Left forelimb (tissue), 1 donor: ENCODE data around the gene SPA17.

ENCODE experiments used
- DNase-seq: peaks from one replicate; pipeline ENCODE4 v3.0.0-alpha.2; 2018; ENCODE audit warnings: low spot score

Gene SPA17

DNA sequence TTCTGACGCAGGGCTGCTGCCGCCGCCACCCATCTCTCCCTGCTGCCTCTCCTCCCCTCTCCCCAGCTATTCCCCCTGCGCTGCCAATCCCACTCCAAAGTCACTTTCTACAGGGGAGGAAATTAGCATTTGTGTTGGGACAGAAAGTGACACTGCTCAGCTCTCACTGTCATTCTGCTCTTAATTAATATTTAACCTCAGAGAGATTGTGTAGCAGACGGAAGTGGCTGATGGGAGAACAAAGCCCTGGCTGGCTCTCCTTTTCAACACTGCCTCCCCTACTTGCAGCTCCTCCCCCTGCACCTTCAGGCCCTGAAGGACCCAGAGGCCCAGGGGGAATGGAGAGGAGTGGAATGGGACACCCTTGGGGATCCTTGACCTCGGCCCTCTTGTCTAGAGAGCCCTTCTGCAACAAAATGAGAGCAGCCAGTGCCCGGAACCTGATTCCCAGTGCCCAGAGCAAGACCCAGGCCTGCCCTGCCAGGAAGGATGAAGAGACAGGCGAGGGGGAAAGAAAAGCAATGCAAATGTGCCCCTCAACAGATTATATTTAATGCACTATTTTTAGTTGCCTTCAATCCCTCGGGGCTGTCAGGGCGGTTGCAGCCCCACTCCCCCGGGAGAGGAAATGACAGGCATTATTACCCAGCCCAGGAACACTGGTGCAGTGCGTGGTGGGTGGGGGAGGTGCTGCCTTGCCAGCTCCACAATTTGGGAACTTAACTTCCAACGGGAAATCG is 51.4 kb downstream of the SPA17 start:
- DNase-seq = no peak

DNA sequence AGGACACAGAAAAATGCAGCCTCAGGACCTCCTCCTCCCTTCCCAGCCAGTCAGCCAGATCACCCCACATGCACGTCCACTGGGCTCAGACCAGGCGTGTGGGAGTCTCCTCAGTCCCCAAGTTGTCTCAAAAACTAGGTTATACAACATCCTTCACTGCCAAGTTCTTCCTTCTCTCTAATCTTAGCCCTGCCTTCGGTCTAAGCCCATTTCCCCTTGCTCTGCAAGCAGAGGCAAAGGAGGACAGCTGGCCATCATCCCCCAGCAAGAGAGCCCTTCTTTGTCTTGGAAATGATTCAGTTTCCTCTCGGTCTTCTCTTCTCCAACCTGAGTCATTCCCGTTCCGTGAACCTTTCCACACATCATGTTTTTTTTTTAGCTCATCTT is 52.0 kb downstream of the SPA17 start:
- DNase-seq = no peak

DNA sequence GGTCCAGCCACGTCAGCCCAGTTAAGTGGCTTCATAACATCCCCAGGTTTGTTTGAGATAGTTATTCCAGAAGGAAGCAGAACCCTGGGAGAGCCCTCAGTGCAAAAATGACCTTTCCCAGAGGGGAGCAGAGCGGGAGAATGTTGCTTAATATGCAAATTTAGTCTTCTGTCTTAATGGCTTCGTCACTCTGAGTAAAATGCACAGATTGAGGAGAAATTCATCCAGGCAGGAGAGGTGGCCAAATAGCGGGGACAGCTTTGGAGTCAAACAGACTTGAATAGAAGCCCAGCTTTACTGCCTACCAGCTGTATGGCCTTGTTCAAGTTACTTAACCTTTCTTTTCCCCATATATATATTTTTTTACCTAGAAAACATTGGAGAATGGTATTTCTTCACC is 53.8 kb downstream of the SPA17 start:
- no peak for DNase-seq

DNA sequence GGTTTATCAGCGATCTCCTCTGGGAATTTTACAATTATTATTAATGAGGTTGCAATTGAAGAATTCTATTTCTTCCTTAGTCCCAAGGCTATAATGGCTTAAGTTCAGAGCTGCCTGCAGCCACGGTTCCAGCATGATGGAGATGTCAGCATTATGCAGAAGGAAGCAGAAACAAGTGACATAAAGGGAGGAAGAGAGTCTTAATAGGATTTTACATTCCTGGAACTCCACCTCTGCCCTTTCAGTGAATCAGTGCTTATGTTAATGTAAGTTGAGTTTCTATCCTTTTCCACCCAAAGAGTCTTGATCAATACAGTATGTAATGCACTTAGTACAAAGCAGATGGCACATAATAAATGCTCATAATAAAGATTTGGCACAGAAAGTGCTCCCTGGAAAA is 54.4 kb downstream of the SPA17 start:
- no peak for DNase-seq

DNA sequence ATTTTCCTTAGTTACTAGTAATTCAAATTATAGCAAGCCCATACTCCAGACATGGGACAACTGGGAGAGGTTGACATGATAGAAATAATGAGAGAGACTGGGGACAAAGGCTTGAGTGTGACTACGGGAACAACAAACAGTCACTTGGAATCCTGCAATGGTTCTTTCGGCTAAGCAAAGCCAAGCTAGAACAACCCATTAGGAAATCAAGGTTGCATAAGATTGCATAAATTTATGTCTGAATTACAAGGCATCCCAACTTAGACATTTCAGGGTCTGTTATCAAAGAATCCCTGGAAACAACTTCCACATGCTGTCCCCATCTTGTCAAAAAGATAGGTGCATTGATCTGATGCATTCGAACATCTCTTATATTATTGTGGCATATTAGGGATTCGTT is 55.9 kb downstream of the SPA17 start:
- DNase-seq = no peak

DNA sequence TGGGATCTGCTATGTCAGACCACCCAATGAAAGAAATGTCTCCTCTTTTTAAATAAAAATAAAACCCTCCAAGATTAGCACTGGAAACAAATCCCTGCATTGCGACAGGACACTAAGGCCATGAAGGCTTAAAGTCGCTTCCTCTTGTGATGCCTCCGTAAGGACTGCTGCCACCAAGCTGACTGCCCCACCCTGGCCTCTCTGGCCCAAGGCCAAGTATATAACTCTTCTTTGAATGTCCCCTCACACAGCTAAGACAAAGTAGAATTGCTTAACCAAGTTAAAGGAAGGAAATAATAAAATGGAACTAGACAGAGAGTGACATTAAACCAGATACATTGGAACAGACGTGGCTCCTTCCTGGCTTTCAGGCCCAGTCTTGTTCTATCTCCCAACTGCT is 58.5 kb downstream of the SPA17 start:
- no peak for DNase-seq

DNA sequence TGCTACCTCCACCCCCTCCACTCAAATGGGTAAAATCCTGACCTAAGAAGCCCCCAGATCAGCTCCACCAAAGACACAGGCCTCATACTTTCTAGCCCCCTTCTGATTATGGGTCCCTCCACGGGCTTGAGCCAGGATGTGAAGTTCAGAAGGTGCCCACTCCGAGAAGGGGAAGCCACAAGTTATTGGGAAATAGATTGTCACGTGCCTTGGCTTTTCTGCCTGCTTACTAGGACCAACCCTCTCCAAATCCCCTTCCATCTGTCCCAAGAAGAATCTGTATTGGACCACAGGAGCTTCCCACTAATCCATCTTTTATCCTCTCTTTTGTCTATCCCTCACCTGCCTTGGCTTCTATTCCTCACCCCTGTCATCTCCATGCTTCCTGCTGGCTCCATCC is 63.0 kb downstream of the SPA17 start:
- no peak for DNase-seq

DNA sequence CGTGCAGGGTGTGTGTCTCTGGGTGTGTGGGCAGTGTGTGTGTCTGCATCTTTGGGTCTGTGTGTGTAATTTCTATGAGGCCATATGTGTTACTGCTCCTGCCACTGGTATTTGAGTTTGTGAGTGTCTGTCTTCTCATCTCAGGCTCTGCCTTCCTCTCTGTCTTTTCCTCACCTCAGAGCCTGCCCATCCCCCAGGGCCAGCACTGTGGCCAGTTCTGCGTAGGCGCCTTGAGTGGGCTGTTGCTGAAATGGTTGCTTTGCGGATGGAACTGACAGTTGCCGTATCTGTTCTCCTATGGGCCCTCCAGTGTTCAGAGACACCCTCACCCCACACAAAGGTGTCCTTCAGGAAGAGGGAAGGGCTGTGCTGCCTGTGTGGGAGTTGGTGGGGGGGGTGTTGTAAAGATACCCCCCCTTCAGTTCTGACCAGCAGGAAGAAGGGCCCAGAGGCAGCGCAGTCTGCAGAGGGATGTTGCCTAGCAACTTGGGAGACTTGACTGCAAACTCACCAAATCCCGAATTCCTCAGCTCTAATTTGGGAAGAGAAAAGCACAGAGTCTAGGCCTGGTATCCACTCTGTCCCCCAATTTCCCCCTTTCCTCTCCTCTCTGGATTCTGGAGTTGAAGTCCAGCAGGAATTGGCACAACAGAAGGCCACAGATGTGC is 64.1 kb downstream of the SPA17 start:
- DNase-seq = no peak

DNA sequence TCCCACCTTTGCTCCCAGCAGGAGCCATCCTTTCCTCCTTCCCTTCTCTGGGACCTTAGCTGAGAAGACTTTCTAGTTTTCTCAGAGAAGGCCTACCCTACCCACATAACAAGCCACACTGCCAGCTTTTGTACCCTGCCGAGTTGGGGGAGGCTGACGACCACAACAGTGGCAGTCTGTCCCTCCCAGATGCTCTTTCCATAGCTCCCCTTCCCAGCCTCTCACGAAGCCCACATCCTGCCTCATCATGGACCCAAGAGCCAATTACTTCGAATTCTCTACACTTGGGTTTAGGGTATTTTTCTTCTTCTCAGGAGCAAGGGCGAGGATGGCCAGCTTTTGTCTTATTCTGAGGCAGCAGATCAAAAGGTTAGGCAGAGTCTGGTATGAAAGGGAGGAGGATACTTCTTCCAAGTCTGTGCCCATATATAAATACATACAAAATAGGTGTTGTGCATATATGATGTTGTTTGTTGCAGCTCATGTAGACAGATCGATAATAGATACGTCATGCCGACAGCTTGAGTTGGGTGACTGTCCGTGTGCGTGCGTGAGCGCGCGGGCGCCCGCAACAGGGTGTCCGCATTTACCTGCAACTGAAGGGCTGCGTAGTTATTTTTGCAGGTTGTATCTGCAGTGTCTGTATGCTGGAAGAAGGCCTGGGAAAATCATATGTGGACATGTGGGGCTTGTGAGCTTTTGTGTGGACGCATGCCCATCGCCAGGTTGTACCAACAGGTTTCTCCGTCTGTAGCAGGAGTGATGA is 65.2 kb downstream of the SPA17 start:
- DNase-seq = no peak

DNA sequence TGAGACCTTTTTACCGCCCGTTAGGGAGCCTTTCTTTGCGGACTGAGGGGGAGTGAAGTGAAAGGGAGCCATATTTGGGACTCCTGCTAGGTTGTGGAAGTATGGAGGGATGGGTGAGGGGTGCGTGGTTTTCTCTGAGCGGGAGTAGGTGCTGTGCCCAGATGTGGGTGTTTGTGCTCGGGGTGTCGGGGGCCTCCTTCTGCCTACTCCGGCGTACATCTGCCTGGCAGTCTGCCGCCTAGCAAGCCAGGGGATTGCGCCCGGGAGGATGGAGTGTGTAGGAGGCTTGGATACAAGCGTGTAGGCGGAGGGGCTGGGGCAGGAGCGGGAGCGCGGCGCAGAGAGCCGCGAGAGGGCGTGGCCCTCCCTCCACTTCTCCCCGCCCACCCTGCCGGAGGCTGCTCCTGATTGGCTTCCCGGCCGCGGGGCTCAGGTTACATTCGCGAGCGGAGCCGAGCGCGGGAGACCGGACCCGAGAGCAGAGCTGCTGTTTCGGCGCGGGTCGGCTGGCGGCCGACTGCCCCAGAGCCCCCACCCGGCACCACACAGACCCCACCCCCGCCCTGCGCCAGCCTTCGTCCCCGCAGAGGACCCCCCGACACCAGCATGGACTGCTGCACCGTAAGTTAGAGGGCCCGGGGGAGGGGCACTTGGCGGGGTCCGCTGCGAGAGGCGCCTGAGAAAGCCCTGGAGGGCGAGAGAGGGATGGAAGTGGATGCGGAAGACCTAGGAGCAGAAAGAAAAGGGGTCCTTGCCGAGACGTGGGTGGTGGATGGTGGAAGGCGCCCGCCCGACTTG is 66.0 kb downstream of the SPA17 start, which contains the start of gene NRGN:
TSS of gene NRGN (plus strand) at position 464 of the 798 bp plus-strand sequence. CDS start at position 607, 143 bp downstream.
- peak; percentile 93 for DNase-seq

DNA sequence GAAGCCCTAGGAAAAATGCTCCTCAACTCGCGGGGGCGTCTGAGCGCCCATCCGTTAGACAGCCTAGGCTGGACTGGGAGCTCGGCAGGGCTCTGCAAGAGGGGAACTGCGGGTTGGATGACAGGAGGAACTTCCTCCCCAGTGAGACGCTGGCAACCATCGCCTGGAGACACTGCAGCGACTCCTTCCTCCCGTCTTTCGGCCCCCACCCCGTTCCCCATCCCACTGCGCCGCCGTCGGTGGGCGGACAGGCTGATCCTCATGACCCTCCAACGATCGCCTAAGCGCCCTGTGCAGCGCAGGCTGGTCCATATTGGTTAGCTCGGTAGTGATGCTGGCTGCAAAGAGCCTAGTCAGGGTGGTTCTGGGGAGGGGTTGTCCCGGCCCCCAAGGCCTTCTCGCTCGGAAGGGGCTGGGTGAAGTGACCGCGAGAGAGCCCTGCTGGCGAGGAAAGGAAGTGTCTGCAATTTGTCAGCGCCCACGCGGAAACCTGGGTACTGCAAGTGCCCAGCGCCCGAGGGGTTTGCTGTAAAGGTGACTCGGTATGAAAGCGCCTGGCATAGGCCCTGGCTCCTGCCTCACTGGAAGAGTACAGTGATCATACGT is 66.7 kb downstream of the SPA17 start:
- no peak for DNase-seq

DNA sequence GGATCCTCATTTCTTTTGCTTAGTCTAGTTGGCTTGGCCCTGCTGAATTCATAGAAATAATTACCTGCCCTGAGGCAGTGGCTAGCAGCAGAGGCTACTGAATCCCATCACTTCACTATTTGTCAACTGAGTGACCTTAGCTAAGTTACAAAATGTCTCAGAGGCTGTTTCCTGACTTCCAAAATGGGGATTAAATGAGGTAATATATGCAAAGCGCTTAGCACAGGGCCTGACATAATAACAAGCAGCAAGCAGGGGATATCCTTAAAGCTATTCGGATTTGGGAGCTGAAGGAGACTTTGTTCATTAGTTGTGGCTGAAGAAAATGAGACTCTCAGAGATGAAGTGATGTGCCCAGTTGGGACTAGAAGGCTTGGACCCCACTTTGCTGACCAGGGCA is 68.9 kb downstream of the SPA17 start:
- no peak for DNase-seq

DNA sequence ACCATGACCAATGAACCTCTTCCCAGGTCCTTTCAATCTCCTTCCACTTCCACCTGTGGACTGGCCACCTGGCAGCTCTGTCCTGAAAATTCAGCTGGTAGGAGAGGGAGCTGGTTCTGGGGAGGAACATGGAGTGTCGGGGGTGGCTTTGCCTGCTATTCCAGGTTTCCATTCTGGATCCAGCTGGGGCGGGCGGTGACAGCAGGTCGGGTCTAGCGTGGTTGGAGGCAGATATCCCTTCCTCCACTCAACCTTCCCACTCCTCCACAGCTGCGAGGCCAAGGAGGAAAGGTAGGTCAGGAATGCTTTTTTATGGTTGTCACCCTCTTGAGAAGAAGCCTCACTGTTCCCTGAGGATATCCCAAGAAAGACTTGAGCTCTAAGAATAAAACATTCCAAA is 69.3 kb downstream of the SPA17 start:
- no peak for DNase-seq

DNA sequence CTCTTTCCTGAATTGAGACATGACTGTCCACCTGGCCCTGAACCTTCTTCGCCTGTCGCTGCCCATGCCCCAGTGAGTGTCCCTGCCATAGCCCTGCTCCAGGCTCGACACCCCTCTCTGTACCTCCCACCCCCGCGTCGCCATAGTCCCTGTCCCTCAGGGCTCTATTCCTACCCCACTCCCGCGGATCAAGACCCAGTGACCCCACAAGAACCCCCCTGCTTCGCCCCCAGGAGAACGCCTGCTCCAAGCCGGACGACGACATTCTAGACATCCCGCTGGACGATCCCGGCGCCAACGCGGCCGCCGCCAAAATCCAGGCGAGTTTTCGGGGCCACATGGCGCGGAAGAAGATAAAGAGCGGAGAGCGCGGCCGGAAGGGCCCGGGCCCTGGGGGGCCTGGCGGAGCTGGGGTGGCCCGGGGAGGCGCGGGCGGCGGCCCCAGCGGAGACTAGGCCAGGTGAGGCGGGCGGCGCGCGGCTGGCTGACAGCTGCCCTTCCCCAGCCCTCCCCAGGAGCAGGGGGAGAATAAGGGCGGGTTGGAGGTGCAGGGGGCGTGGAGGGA is 71.6 kb downstream of the SPA17 start:
- DNase-seq = no peak

DNA sequence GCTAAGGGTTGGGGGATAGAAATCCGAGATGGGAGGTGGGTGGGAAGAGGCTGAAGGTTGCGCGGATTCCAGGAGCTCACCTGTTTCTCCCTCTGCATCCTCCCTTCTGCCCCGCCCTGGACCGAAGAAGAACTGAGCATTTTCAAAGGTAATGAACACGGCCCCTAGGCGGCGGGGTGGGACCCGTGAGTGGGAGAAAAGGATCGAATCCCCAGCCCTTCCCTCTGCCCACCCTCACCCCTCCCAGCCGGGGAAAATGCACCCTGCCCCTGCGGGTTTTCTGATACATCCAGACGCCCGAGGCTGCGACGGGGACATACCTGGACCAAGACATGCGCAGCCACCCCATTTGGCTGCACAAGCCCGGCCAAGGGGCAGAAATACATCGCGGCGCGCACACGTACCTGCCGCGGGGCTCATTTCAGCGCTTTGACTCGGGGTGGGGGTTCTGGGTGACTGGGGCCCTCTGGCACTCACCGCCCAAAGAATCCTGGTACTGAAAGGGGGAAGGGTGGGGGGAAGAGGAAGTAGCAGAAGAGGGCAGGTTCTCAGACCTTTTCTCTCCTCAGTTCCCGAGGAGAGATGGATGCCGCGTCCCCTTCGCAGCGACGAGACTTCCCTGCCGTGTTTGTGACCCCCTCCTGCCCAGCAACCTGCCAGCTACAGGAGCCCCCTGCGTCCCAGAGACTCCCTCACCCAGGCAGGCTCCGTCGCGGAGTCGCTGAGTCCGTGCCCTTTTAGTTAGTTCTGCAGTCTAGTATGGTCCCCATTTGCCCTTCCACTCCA is 72.3 kb downstream of the SPA17 start:
- no peak for DNase-seq

DNA sequence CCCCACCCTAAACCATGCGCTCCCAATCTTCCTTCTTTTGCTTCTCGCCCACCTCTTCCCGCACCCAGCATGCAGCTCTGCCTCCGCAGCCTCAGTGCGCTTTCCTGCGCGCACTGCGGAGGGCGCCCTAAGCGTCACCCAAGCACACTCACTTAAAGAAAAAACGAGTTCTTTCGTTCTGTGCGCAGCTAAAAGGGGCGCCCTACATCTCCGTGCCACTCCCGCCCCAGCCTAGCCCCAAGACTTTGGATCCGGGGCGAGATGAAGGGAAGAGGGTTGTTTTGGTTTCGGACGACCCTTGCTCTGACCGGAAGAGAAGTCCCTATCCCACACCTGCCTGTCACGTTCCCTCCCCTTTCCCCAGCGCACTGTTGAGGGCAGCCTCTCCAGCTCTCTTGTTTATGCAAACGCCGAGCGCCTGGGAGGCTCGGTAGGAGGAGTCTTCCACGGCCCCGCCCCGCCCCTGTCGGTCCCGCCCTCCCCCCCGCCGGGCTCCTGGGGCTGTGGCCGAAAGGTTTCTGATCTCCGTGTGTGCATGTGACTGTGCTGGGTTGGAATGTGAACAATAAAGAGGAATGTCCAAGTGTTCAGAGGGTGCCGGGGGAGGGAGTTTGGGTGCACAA is 73.0 kb downstream of the SPA17 start:
- DNase-seq = no peak
